ENCODE results near the gene PCSK1N. TPM values are rescaled to one million over a fixed set of nuclear protein-coding genes. Genes with fewer than 3 reads are reported as not detected.
A peak's percentile ranks its signal among the peaks of the same experiment; 100 is the strongest.

PCSK1N gene
- total and polyA plus RNA-seq, 7 experiments from 2014 or later = 0.36 to 14.0 (median 4.6) TPM

GRCh38 chrX:48833542-48834138, 1.8 kb downstream of the PCSK1N start:
- H3K36me3 Mint-ChIP-seq = peaks cover 0 to 3% (median 0%) of the 10 kb centered on the region in 5 donors
- H3K4me3 Mint-ChIP-seq = peak overlapping the region in 9 of 10 donors; percentile 23 to 92 (median 86)
- POLR2A ChIA-PET = interaction anchor here (0.6 to 1.3 kb wide), 3 partner anchors 32 to 71 kb away, joined by 3 read pairs; no protein-coding TSS in a partner anchor
- peaks cover 9 to 64% (median 40%) of the 10 kb centered on the region in 5 donors for H3K27me3 Mint-ChIP-seq
- Histone ChIP-seq H3K36me3 (ENCODE audit: control insufficient read depth in 2 of 3, insufficient read depth in 3 of 3, low read length in 3 of 3) (no peaks in the 10 kb centered on the region), H3K27me3 (ENCODE audit: control insufficient read depth in 2 of 2, insufficient read depth in 2 of 2, low read length in 2 of 2) (no peaks in the 10 kb centered on the region), H3K9me3 (ENCODE audit: control insufficient read depth in 2 of 3, low read length in 3 of 3) (no peaks in the 10 kb centered on the region), H3K27ac (ENCODE audit: low read depth, low read length) (no peak overlapping the region), H3K4me3 (ENCODE audit: low read length) (no peak overlapping the region), H3K4me1 (ENCODE audit: control insufficient read depth in 2 of 2, insufficient read depth in 2 of 2, low read length in 2 of 2) (peaks cover 0 to 5% of the 10 kb centered on the region in 2 donors)
- no peak overlapping the region for H3K27ac Mint-ChIP-seq
- intact Hi-C loops (cut with micrococcal nuclease) = no loop called here
- H3K4me1 Mint-ChIP-seq = peaks cover 8 to 21% (median 16%) of the 10 kb centered on the region in 7 donors
- ATAC-seq (no peak), DNase-seq (no peak)
- H3K9me3 Mint-ChIP-seq = peaks cover 0 to 3% (median 0%) of the 10 kb centered on the region in 11 donors
- CTCF ChIA-PET = interaction anchor here (1.0 kb wide), 1 partner anchor 16 kb away, joined by 3 read pairs; no protein-coding TSS in a partner anchor

- Histone ChIP-seq H3K36me3 (ENCODE audit: control insufficient read depth in 2 of 3, insufficient read depth in 3 of 3, low read length in 3 of 3) (no peaks in the 10 kb centered on the region), H3K4me1 (ENCODE audit: control insufficient read depth in 2 of 2, insufficient read depth in 2 of 2, low read length in 2 of 2) (peaks cover 0 to 5% of the 10 kb centered on the region in 2 donors), H3K27ac (ENCODE audit: low read depth, low read length) (no peak overlapping the region), H3K27me3 (ENCODE audit: control insufficient read depth in 2 of 2, insufficient read depth in 2 of 2, low read length in 2 of 2) (no peaks in the 10 kb centered on the region), H3K9me3 (ENCODE audit: control insufficient read depth in 2 of 3, low read length in 3 of 3) (no peaks in the 10 kb centered on the region), H3K4me3 (ENCODE audit: low read length) (no peak overlapping the region)
- ATAC-seq (no peak), DNase-seq (no peak)
- no peak overlapping the region for H3K27ac Mint-ChIP-seq
- no peak overlapping the region for H3K4me3 Mint-ChIP-seq
- H3K9me3 Mint-ChIP-seq = peaks cover 0 to 4% (median 0%) of the 10 kb centered on the region in 11 donors
- ChIA-PET POLR2A (no interaction called here), CTCF (no interaction called here)
- peaks cover 0 to 3% (median 0%) of the 10 kb centered on the region in 5 donors for H3K36me3 Mint-ChIP-seq
- intact Hi-C loops (cut with micrococcal nuclease) = no loop called here
- peaks cover 9 to 24% (median 16%) of the 10 kb centered on the region in 7 donors for H3K4me1 Mint-ChIP-seq
- H3K27me3 Mint-ChIP-seq = peaks cover 19 to 72% (median 48%) of the 10 kb centered on the region in 5 donors
These were observed 3.5 kb downstream of the PCSK1N start for GRCh38 chrX:48831909-48832291.

GRCh38 chrX:48831136-48831908, 4.1 kb downstream of the PCSK1N start:
- no peak overlapping the region for H3K4me3 ChIP-seq (ENCODE audit: low read length)
- CTCF ChIA-PET = no interaction called here
- H3K27me3 Mint-ChIP-seq = peaks cover 19 to 67% (median 42%) of the 10 kb centered on the region in 5 donors
- no peaks in the 10 kb centered on the region for H3K36me3 ChIP-seq (ENCODE audit: control insufficient read depth in 2 of 3, insufficient read depth in 3 of 3, low read length in 3 of 3)
- no peak overlapping the region for H3K27ac ChIP-seq (ENCODE audit: low read depth, low read length)
- peaks cover 0 to 5% of the 10 kb centered on the region in 2 donors for H3K4me1 ChIP-seq (ENCODE audit: control insufficient read depth in 2 of 2, insufficient read depth in 2 of 2, low read length in 2 of 2)
- peaks cover 8 to 23% (median 16%) of the 10 kb centered on the region in 7 donors for H3K4me1 Mint-ChIP-seq
- H3K27me3 ChIP-seq (ENCODE audit: control insufficient read depth in 2 of 2, insufficient read depth in 2 of 2, low read length in 2 of 2) = no peaks in the 10 kb centered on the region
- peaks cover 0 to 3% (median 0%) of the 10 kb centered on the region in 5 donors for H3K36me3 Mint-ChIP-seq
- no peak for ATAC-seq
- intact Hi-C loops (cut with micrococcal nuclease) = no loop called here
- H3K9me3 Mint-ChIP-seq = peaks cover 0 to 4% (median 0%) of the 10 kb centered on the region in 11 donors
- H3K4me3 Mint-ChIP-seq = peak overlapping the region in 1 of 10 donors; percentile 53
- no peak overlapping the region for H3K27ac Mint-ChIP-seq
- POLR2A ChIA-PET = no interaction called here
- no peak for DNase-seq
- H3K9me3 ChIP-seq (ENCODE audit: control insufficient read depth in 2 of 3, low read length in 3 of 3) = no peaks in the 10 kb centered on the region

GRCh38 chrX:48829016-48829735, 6.2 kb downstream of the PCSK1N start:
- CTCF ChIA-PET = no interaction called here
- Mint-ChIP-seq H3K27ac (no peak overlapping the region), H3K4me1 (peaks cover 1 to 14% (median 5%) of the 10 kb centered on the region in 7 donors), H3K36me3 (peaks cover 0 to 10% (median 3%) of the 10 kb centered on the region in 5 donors), H3K9me3 (peaks cover 0 to 5% (median 0%) of the 10 kb centered on the region in 11 donors), H3K4me3 (no peak overlapping the region), H3K27me3 (peaks cover 19 to 53% (median 34%) of the 10 kb centered on the region in 5 donors)
- H3K4me1 ChIP-seq (ENCODE audit: control insufficient read depth in 2 of 2, insufficient read depth in 2 of 2, low read length in 2 of 2) = peaks cover 0 to 2% of the 10 kb centered on the region in 2 donors
- no peak overlapping the region for H3K4me3 ChIP-seq (ENCODE audit: low read length)
- POLR2A ChIA-PET = no interaction called here
- no peak for ATAC-seq
- H3K36me3 ChIP-seq (ENCODE audit: control insufficient read depth in 2 of 3, insufficient read depth in 3 of 3, low read length in 3 of 3) = no peaks in the 10 kb centered on the region
- H3K27ac ChIP-seq (ENCODE audit: low read depth, low read length) = no peak overlapping the region
- intact Hi-C loops (cut with micrococcal nuclease) = no loop called here
- H3K27me3 ChIP-seq (ENCODE audit: control insufficient read depth in 2 of 2, insufficient read depth in 2 of 2, low read length in 2 of 2) = no peaks in the 10 kb centered on the region
- no peaks in the 10 kb centered on the region for H3K9me3 ChIP-seq (ENCODE audit: control insufficient read depth in 2 of 3, low read length in 3 of 3)
- DNase-seq = no peak

GRCh38 chrX:48827654-48827968, 7.8 kb downstream of the PCSK1N start:
- intact Hi-C loops (cut with micrococcal nuclease) = no loop called here
- peak overlapping the region in 2 of 9 donors; percentile 32 to 67 for H3K27ac Mint-ChIP-seq

GRCh38 chrX:48826876-48827653, 8.3 kb downstream of the PCSK1N start:
- Histone ChIP-seq H3K36me3 (ENCODE audit: control insufficient read depth in 2 of 3, insufficient read depth in 3 of 3, low read length in 3 of 3) (no peaks in the 10 kb centered on the region), H3K27ac (ENCODE audit: low read depth, low read length) (no peak overlapping the region), H3K27me3 (ENCODE audit: control insufficient read depth in 2 of 2, insufficient read depth in 2 of 2, low read length in 2 of 2) (no peaks in the 10 kb centered on the region), H3K9me3 (ENCODE audit: control insufficient read depth in 2 of 3, low read length in 3 of 3) (no peaks in the 10 kb centered on the region), H3K4me1 (ENCODE audit: control insufficient read depth in 2 of 2, insufficient read depth in 2 of 2, low read length in 2 of 2) (no peaks in the 10 kb centered on the region), H3K4me3 (ENCODE audit: low read length) (no peak overlapping the region)
- intact Hi-C loops (cut with micrococcal nuclease) = no loop called here
- ATAC-seq (no peak), DNase-seq (no peak)
- Mint-ChIP-seq H3K36me3 (peaks cover 0 to 17% (median 3%) of the 10 kb centered on the region in 5 donors), H3K9me3 (peaks cover 0 to 5% (median 0%) of the 10 kb centered on the region in 11 donors), H3K4me1 (peaks cover 0 to 9% (median 3%) of the 10 kb centered on the region in 7 donors), H3K27ac (peak overlapping the region in 2 of 9 donors; percentile 32 to 67), H3K27me3 (peaks cover 19 to 33% (median 21%) of the 10 kb centered on the region in 5 donors), H3K4me3 (peak overlapping the region in 8 of 10 donors; percentile 44 to 78 (median 54))
- CTCF ChIA-PET = no interaction called here
- POLR2A ChIA-PET = no interaction called here

More at GRCh38 chrX:48827654-48827968, 7.8 kb downstream of the PCSK1N start:
- H3K36me3 ChIP-seq (ENCODE audit: control insufficient read depth in 2 of 3, insufficient read depth in 3 of 3, low read length in 3 of 3) = no peaks in the 10 kb centered on the region
- Mint-ChIP-seq H3K36me3 (peaks cover 0 to 13% (median 3%) of the 10 kb centered on the region in 5 donors), H3K9me3 (peaks cover 0 to 5% (median 0%) of the 10 kb centered on the region in 11 donors), H3K4me3 (peak overlapping the region in 8 of 10 donors; percentile 44 to 78 (median 54)), H3K27me3 (peaks cover 19 to 37% (median 21%) of the 10 kb centered on the region in 5 donors), H3K4me1 (peaks cover 0 to 9% (median 3%) of the 10 kb centered on the region in 7 donors)
- CTCF ChIA-PET = no interaction called here
- POLR2A ChIA-PET = interaction anchor here (0.7 kb wide), 1 partner anchor 431 kb away, joined by 4 read pairs; no protein-coding TSS in a partner anchor
- DNase-seq (no peak), ATAC-seq (no peak)
- H3K9me3 ChIP-seq (ENCODE audit: control insufficient read depth in 2 of 3, low read length in 3 of 3) = no peaks in the 10 kb centered on the region
- no peak overlapping the region for H3K4me3 ChIP-seq (ENCODE audit: low read length)
- H3K27me3 ChIP-seq (ENCODE audit: control insufficient read depth in 2 of 2, insufficient read depth in 2 of 2, low read length in 2 of 2) = no peaks in the 10 kb centered on the region
- no peak overlapping the region for H3K27ac ChIP-seq (ENCODE audit: low read depth, low read length)
- no peaks in the 10 kb centered on the region for H3K4me1 ChIP-seq (ENCODE audit: control insufficient read depth in 2 of 2, insufficient read depth in 2 of 2, low read length in 2 of 2)

Measured in naive thymus-derived CD4-positive, alpha-beta T cell (primary cell).